Measurements from ENCODE around the gene COL26A1.
"Not testable (repeated sequence)": the region's sequence is repeated elsewhere in the genome, so short reads cannot be mapped to it uniquely, and the experiment has no call there.

Gene COL26A1

GRCh38 chr7:101428093-101428866 is 65.6 kb downstream of the COL26A1 start:
- Mint-ChIP-seq H3K4me3 (no peak overlapping the region), H3K9me3 (peaks cover 0 to 2% of the 10 kb centered on the region in 2 donors), H3K36me3 (peaks cover 0 to 4% of the 10 kb centered on the region in 2 donors), H3K27ac (no peak overlapping the region), H3K4me1 (peaks cover 12 to 29% of the 10 kb centered on the region in 2 donors), H3K27me3 (peaks cover 9 to 18% of the 10 kb centered on the region in 2 donors)
- no peak for DNase-seq
- ATAC-seq (replicated peaks) = peak; percentile 31 to 45

DNA sequence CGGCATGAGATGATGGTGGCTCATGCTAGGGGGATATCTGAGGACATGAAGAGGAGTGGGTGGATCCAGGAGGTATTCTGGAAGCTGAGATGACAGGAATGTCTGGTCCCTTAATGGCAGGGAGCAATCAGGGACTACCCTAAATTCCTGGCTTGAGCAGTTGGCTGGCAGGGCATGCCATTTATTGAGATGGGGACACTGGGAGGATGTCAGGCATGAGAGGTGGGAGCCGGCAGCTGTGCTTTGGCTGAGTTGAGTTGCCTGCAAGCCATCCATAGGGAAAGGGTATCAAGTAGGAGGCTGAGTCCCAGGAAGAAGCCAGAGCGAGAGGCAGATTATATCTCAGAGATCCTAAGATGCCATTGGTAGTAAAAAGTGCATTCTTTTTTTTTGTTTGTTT is 69.6 kb downstream of the COL26A1 start:
- ATAC-seq (replicated peaks) (no peak), DNase-seq (no peak)
- peaks cover 39 to 58% of the 10 kb centered on the region in 2 donors for H3K27me3 Mint-ChIP-seq
- peak overlapping the region; percentile 42 for H3K27ac Mint-ChIP-seq
- no peak overlapping the region for H3K4me3 Mint-ChIP-seq
- H3K4me1 Mint-ChIP-seq = peaks cover 12 to 29% of the 10 kb centered on the region in 2 donors
- no peaks in the 10 kb centered on the region for H3K9me3 Mint-ChIP-seq
- peaks cover 0 to 4% of the 10 kb centered on the region in 2 donors for H3K36me3 Mint-ChIP-seq

DNA sequence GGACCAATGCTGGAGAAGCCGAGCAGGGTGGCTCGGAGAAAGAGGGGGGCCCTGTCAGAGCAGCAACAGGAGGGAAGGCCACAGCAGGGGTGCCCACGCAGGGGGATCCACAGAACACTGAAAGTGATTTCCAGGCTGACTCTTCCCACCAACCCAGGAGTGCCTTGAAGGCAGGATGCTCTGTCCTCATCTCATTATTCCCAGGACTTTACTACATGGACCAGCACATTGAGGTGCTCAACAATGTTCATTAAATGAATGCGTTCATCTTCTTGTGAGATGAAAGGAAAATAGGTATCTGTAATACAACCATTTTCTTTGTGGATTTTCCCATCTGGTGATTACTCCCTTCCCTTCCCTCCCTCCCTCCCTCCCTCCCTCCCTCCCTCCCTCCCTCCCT is 71.0 kb downstream of the COL26A1 start:
- peaks cover 3 to 17% of the 10 kb centered on the region in 2 donors for H3K4me1 Mint-ChIP-seq
- DNase-seq (no peak), ATAC-seq (replicated peaks) (no peak)
- no peak overlapping the region for H3K27ac Mint-ChIP-seq
- H3K4me3 Mint-ChIP-seq = no peak overlapping the region
- H3K27me3 Mint-ChIP-seq = peaks cover 43 to 59% of the 10 kb centered on the region in 2 donors
- H3K36me3 Mint-ChIP-seq = peaks cover 0 to 4% of the 10 kb centered on the region in 2 donors
- no peaks in the 10 kb centered on the region for H3K9me3 Mint-ChIP-seq

DNA sequence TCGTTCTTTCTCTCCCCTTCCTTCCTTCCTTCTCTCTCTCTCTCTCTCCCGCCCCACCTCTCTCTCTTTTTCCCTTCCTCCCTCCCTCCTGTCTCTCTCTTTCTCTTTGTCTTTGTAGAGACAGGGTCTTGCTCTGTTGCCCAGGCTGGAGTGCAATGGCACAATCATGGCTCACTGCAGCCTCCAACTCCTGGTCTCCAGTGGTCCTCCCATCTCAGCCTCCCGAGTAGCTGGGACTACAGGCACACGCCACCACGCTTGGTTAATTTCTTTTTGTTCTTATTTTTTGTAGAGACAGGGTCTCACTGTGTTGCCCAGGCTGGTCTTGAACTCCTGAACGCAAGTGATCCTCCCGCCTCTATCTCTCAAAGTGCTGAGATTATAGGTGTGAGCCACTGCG is 71.5 kb downstream of the COL26A1 start:
- not testable (repeated sequence) for H3K36me3 Mint-ChIP-seq; H3K4me3 Mint-ChIP-seq; H3K9me3 Mint-ChIP-seq; ATAC-seq (replicated peaks); DNase-seq; H3K27ac Mint-ChIP-seq
- Mint-ChIP-seq H3K4me1 (peaks cover 2 to 13% of the 10 kb centered on the region in 2 donors), H3K27me3 (peaks cover 46 to 59% of the 10 kb centered on the region in 2 donors)

GRCh38 chr7:101435461-101436220 is 73.0 kb downstream of the COL26A1 start:
- no peak for DNase-seq
- no peak overlapping the region for H3K27ac Mint-ChIP-seq

DNA sequence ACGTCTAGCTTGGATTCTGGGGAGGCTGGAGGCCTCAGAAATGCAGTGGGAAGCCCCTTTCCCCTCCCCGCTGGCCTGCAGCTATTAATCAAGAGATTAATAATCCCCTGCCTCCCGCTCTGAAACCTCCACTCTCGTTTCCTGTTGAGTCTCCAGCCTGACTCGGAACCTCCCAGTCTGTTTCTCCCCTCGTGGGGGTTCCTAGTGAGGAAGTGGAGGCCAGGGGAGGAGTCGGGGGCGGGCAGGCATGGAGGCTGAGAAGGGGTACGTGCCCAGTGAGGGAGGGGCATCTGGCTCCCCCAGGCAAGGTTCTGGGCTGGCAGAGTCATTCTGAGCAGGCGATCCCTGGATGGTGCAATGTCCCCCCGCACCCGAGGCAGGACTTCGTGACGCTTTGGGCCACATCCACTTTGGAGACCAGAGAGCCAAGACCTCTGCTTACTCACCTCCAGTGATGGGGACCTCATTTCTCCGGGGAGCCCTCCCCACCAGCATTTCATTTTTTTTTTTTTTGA is 73.6 kb downstream of the COL26A1 start:
- no peak for ATAC-seq (replicated peaks)
- peaks cover 0 to 4% of the 10 kb centered on the region in 2 donors for H3K36me3 Mint-ChIP-seq

More at GRCh38 chr7:101435461-101436220, 73.0 kb downstream of the COL26A1 start:
- peaks cover 47 to 59% of the 10 kb centered on the region in 2 donors for H3K27me3 Mint-ChIP-seq
- H3K36me3 Mint-ChIP-seq = peaks cover 0 to 4% of the 10 kb centered on the region in 2 donors
- H3K9me3 Mint-ChIP-seq = no peaks in the 10 kb centered on the region
- H3K4me1 Mint-ChIP-seq = peaks cover 0 to 5% of the 10 kb centered on the region in 2 donors
- H3K4me3 Mint-ChIP-seq = no peak overlapping the region
- ATAC-seq (replicated peaks) = no peak

DNA sequence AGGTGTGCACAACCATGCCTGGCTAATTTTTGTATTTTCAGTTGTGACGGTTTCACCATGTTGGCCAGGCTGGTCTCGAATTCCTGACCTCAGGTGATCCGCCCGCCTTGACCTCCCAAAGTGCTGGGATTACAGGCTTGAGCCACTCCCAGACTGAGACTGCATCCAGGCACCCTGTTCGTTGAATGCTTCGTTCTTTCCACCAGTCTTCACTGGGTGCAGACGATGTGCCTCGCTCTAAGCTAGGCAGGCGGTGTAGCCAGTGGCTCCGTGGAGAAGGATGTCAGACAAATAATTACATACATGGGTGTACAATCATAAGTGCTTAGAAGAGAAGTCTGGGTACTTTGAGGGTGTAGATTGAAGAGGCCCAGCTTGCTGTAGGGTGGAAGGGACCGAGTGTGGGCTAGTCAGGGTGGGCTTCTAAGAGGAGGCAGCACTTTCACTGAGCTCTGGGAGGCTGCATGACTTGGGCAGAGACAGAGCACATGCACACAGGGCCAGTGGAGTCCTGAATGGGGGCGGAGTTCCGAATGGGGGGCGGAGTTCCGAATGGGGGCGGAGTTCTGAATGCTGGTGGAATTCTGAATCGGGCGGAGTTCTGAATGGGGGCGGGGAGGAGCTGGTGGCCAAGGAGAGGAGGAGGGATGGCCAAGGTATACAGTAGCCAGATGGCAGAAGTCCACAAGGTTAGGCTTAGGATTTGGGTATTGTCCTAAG is 74.3 kb downstream of the COL26A1 start:
- H3K9me3 Mint-ChIP-seq = no peaks in the 10 kb centered on the region
- H3K27me3 Mint-ChIP-seq = peaks cover 47 to 50% of the 10 kb centered on the region in 2 donors
- DNase-seq (no peak), ATAC-seq (replicated peaks) (no peak)
- H3K4me3 Mint-ChIP-seq = no peak overlapping the region
- no peak overlapping the region for H3K27ac Mint-ChIP-seq
- peaks cover 0 to 4% of the 10 kb centered on the region in 2 donors for H3K36me3 Mint-ChIP-seq
- peaks cover 0 to 5% of the 10 kb centered on the region in 2 donors for H3K4me1 Mint-ChIP-seq

More for the DNA sequence above, 73.6 kb downstream of the COL26A1 start:
- peaks cover 0 to 5% of the 10 kb centered on the region in 2 donors for H3K4me1 Mint-ChIP-seq
- peaks cover 47 to 55% of the 10 kb centered on the region in 2 donors for H3K27me3 Mint-ChIP-seq
- no peaks in the 10 kb centered on the region for H3K9me3 Mint-ChIP-seq
- DNase-seq = no peak
- H3K4me3 Mint-ChIP-seq = no peak overlapping the region
- H3K27ac Mint-ChIP-seq = no peak overlapping the region

GRCh38 chr7:101441890-101442289 is 79.2 kb downstream of the COL26A1 start:
- no peaks in the 10 kb centered on the region for H3K36me3 Mint-ChIP-seq

GRCh38 chr7:101442426-101443070 is 79.9 kb downstream of the COL26A1 start:
- no peak for ATAC-seq (replicated peaks)
- H3K4me3 Mint-ChIP-seq = no peak overlapping the region

More at GRCh38 chr7:101441890-101442289, 79.2 kb downstream of the COL26A1 start:
- Mint-ChIP-seq H3K4me1 (peaks cover 0 to 5% of the 10 kb centered on the region in 2 donors), H3K27me3 (peaks cover 22 to 24% of the 10 kb centered on the region in 2 donors), H3K27ac (no peak overlapping the region), H3K4me3 (no peak overlapping the region), H3K9me3 (no peaks in the 10 kb centered on the region)
- DNase-seq (no peak), ATAC-seq (replicated peaks) (no peak)

GRCh38 chr7:101450064-101450463 is 87.4 kb downstream of the COL26A1 start:
- DNase-seq (no peak), ATAC-seq (replicated peaks) (peak in 1 of 2 donors; percentile 23)
- Mint-ChIP-seq H3K4me3 (no peak overlapping the region), H3K36me3 (no peaks in the 10 kb centered on the region), H3K27me3 (peaks cover 11 to 15% of the 10 kb centered on the region in 2 donors), H3K4me1 (no peaks in the 10 kb centered on the region), H3K27ac (no peak overlapping the region), H3K9me3 (no peaks in the 10 kb centered on the region)

More at GRCh38 chr7:101442426-101443070, 79.9 kb downstream of the COL26A1 start:
- Mint-ChIP-seq H3K4me1 (peaks cover 0 to 5% of the 10 kb centered on the region in 2 donors), H3K36me3 (no peaks in the 10 kb centered on the region), H3K27me3 (peaks cover 18 to 20% of the 10 kb centered on the region in 2 donors), H3K9me3 (no peaks in the 10 kb centered on the region), H3K27ac (no peak overlapping the region)
- no peak for DNase-seq

DNA sequence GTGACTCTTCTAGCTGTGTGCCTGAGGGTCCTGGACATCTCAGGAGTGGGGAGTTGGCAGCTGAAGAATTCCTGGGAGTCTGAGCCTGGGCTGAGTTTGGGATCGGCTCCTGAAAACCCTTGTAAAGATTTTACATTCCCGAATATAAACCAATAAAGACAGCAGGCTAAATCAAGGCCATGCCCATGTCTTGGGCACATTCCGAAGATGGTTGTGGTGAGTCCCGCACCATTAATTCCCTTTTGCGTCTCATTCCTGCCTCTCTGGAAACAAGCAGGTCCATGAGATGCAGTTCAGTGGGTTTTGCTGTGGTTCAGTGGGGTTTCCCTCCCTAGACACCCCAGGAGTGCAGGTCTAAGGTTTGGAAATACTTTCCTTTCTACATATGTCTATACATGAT is 90.9 kb downstream of the COL26A1 start:
- no peaks in the 10 kb centered on the region for H3K4me1 Mint-ChIP-seq
- DNase-seq (no peak), ATAC-seq (replicated peaks) (no peak)
- H3K9me3 Mint-ChIP-seq = no peaks in the 10 kb centered on the region
- no peak overlapping the region for H3K27ac Mint-ChIP-seq
- peaks cover 4 to 6% of the 10 kb centered on the region in 2 donors for H3K27me3 Mint-ChIP-seq
- no peaks in the 10 kb centered on the region for H3K36me3 Mint-ChIP-seq
- no peak overlapping the region for H3K4me3 Mint-ChIP-seq

GRCh38 chr7:101457001-101457750 is 94.5 kb downstream of the COL26A1 start:
- Mint-ChIP-seq H3K27me3 (peaks cover 7 to 11% of the 10 kb centered on the region in 2 donors), H3K4me1 (no peaks in the 10 kb centered on the region), H3K27ac (no peak overlapping the region), H3K9me3 (no peaks in the 10 kb centered on the region), H3K4me3 (no peak overlapping the region), H3K36me3 (no peaks in the 10 kb centered on the region)
- ATAC-seq (replicated peaks) (no peak), DNase-seq (no peak)

GRCh38 chr7:101465131-101465530 is 102.5 kb downstream of the COL26A1 start:
- no peak for DNase-seq
- peaks cover 8 to 17% of the 10 kb centered on the region in 2 donors for H3K27me3 Mint-ChIP-seq
- peak overlapping the region in 1 of 2 donors; percentile 56 for H3K4me3 Mint-ChIP-seq
- ATAC-seq (replicated peaks) = no peak
- peaks cover 6 to 19% of the 10 kb centered on the region in 2 donors for H3K4me1 Mint-ChIP-seq
- no peak overlapping the region for H3K27ac Mint-ChIP-seq
- no peaks in the 10 kb centered on the region for H3K36me3 Mint-ChIP-seq
- H3K9me3 Mint-ChIP-seq = no peaks in the 10 kb centered on the region
